Caco-2 (cell line): ENCODE measurements around the gene CHID1. TPM values are rescaled to one million over a fixed set of nuclear protein-coding genes. Genes with fewer than 3 reads are reported as not detected.

ENCODE experiments used
- BruUV-seq: library from RNA; stranded (reverse); fragments of 400-500 nt; replicated peaks from 2 replicates; lab custom pipeline; 2021; lab: Mats Ljungman, UMichigan
- CTCF ChIA-PET: fragments of 300-600 bp; sonication (Branson Sonifier 250); formaldehyde crosslinking; loops from one replicate; lab custom pipeline; 2022; ENCODE audit warnings: antibody characterized with exemption; lab: Charles Lee
- POLR2A ChIA-PET: fragments of 300-600 bp; sonication (Branson Sonifier 250); formaldehyde crosslinking; loops from one replicate; lab custom pipeline; 2022; ENCODE audit warnings: antibody characterized with exemption; lab: Charles Lee
- DNase-seq, 2 experiments: peaks; one replicate each; pipeline versions ENCODE4 v3.0.0 to v3.0.0-alpha.2; 2020 to 2022
- H3K27me3 ChIP-seq: replicated peaks from 2 replicates; pipeline ENCODE4 v1.6.0; 2011; ENCODE audit warnings: low read length; ENCODE audit not compliant: control insufficient read depth, insufficient read depth
- H3K36me3 ChIP-seq: 2 replicates; pipeline ENCODE4 v1.5.1; 2011; ENCODE audit warnings: low read length; ENCODE audit not compliant: control insufficient read depth, insufficient read depth
- H3K4me1 ChIP-seq: fragments of 250-450 bp; sonication (Bioruptor Pico); 2 replicates; pipeline ENCODE4 v1.5.1; 2020; ENCODE audit warnings: mild to moderate bottlenecking
- H3K4me3 ChIP-seq: 2 replicates; pipeline ENCODE4 v1.5.1; 2011; ENCODE audit warnings: low read depth, mild to moderate bottlenecking, control low read depth, low read length
- H3K9me3 ChIP-seq: fragments of 250-450 bp; sonication (Bioruptor Pico); 2 replicates; pipeline ENCODE4 v1.5.1; 2020; ENCODE audit warnings: mild to moderate bottlenecking, moderate library complexity
- H3K27ac Mint-ChIP-seq: one replicate; pipeline ENCODE4 v1.8.0; 2022; ENCODE audit warnings: mixed read lengths; ENCODE audit not compliant: unreplicated experiment
- H3K27me3 Mint-ChIP-seq: one replicate; pipeline ENCODE4 v1.8.0; 2022; ENCODE audit warnings: mixed read lengths; ENCODE audit not compliant: insufficient read depth, unreplicated experiment
- H3K36me3 Mint-ChIP-seq: one replicate; pipeline ENCODE4 v1.8.0; 2022; ENCODE audit warnings: mild to moderate bottlenecking, mixed read lengths; ENCODE audit not compliant: insufficient read depth, unreplicated experiment
- H3K4me1 Mint-ChIP-seq: one replicate; pipeline ENCODE4 v1.8.0; 2022; ENCODE audit warnings: low read depth, mixed read lengths; ENCODE audit not compliant: unreplicated experiment
- H3K4me3 Mint-ChIP-seq: one replicate; pipeline ENCODE4 v1.8.0; 2022; ENCODE audit warnings: mild to moderate bottlenecking, moderate library complexity, mixed read lengths; ENCODE audit not compliant: unreplicated experiment
- H3K9me3 Mint-ChIP-seq: one replicate; pipeline ENCODE4 v1.8.0; 2022; ENCODE audit warnings: mixed read lengths; ENCODE audit not compliant: unreplicated experiment
- intact Hi-C: fragments of 100-400 bp; cut with micrococcal nuclease; formaldehyde crosslinking; loops from one replicate; pipeline ENCODE4 v1.10.0; 2022; ENCODE audit not compliant: unreplicated experiment
- total RNA-seq: library from RNA; stranded (reverse); gene quantifications from 2 replicates; pipeline ENCODE4 v1.2.3, GENCODE V29; 2022
- TF ChIP-seq, protein P1 (sequence below), 2 experiments: fragments of 200-600 bp in 1 of 2; IDR thresholded peaks; 1 replicate in 1 of 2; 2 replicates in 1 of 2; pipeline versions ENCODE4 v1.5.1 to v1.8.0; 2011 to 2022; ENCODE audit warnings: antibody characterized with exemption in 1 of 2, control low read depth in 1 of 2, inconsistent platforms in 1 of 2, low read depth in 1 of 2, low read length in 1 of 2, mild to moderate bottlenecking in 1 of 2, moderate library complexity in 1 of 2; ENCODE audit not compliant: insufficient read depth in 1 of 2, severe bottlenecking in 1 of 2, unreplicated experiment in 1 of 2

Gene CHID1
- total RNA-seq, 1 experiment from 2014 or later: 180 TPM

DNA sequence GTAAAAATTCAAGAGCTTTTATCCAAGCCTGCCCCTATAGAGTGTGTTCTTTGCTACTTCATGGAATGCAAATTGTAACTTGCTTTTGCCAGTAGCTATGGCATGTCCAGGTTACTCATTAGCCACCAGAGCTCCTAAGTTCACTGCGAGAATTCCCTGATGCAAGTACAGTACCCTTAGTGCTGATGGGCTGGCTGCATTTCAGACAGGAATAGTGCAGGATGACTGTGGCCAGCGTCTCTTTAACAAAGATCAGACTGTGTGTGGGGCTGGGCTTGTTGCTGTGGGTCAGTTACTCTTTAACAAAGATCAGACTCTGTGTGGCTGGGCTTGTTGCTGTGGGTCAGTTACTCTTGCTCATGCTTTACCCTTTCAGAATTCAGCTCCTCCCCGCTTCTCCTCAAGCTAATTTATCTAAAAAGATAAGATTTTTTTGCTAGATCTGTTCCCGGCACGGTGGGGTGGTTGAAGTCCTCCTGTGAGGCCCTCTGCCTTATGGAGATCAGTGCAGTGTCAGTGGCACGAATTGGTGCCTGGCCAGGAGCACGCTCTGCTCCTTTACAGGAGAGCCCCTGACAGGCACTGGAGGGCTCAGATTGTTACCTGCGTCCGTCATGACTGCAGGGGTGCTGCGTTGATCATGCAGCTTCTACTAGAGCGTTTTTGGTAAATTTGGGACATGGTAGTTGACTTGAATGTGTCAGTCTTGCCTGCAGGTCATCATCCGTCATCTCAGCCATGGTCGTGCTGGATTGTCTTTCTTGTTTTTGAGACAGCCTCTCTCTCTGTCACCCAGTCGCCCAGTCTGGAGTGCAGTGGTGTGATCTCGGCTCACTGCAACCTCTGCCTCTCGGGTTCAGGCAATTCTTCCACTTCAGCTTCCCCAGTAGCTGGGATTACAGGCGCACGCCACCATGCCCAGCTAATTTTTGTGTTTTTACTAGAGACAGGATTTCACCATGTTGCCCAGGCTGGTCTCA is 42.1 kb upstream of the CHID1 start:
- no peaks in the 10 kb centered on the region for H3K27me3 Mint-ChIP-seq
- Histone ChIP-seq H3K9me3 (peaks cover 14% of the 10 kb centered on the region; the same call in 1 of the 2 replicates), H3K4me1 (peaks cover 74% of the 10 kb centered on the region), H3K4me3 (peak overlapping the region; percentile 15), H3K36me3 (no peaks in the 10 kb centered on the region), H3K27me3 (no peaks in the 10 kb centered on the region)
- H3K4me3 Mint-ChIP-seq: peak overlapping the region; percentile 55
- peak overlapping the region; percentile 78 for H3K27ac Mint-ChIP-seq
- peaks cover 83% of the 10 kb centered on the region for H3K36me3 Mint-ChIP-seq
- CTCF ChIA-PET: interaction anchor here (0.6 to 1.5 kb wide), 13 partner anchors 9 to 104 kb away, joined by 3 to 7 read pairs (median 5); partner anchors contain the start of gene CHID1
- BruUV-seq: TSS peak; percentile 75
- peaks cover 7% of the 10 kb centered on the region for H3K9me3 Mint-ChIP-seq
- DNase-seq: peak; percentile 92 to 96
- TF ChIP-seq, protein P1, sequence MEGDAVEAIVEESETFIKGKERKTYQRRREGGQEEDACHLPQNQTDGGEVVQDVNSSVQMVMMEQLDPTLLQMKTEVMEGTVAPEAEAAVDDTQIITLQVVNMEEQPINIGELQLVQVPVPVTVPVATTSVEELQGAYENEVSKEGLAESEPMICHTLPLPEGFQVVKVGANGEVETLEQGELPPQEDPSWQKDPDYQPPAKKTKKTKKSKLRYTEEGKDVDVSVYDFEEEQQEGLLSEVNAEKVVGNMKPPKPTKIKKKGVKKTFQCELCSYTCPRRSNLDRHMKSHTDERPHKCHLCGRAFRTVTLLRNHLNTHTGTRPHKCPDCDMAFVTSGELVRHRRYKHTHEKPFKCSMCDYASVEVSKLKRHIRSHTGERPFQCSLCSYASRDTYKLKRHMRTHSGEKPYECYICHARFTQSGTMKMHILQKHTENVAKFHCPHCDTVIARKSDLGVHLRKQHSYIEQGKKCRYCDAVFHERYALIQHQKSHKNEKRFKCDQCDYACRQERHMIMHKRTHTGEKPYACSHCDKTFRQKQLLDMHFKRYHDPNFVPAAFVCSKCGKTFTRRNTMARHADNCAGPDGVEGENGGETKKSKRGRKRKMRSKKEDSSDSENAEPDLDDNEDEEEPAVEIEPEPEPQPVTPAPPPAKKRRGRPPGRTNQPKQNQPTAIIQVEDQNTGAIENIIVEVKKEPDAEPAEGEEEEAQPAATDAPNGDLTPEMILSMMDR (IDR thresholded peaks at IDR 0.05; ENCODE audit: insufficient read depth in 1 of 2, low read depth in 1 of 2, low read length in 1 of 2, severe bottlenecking in 1 of 2, unreplicated experiment in 1 of 2): no peak
- peaks cover 51% of the 10 kb centered on the region for H3K4me1 Mint-ChIP-seq
- POLR2A ChIA-PET: interaction anchor here (0.5 to 1.5 kb wide), 8 partner anchors 10 to 246 kb away, joined by 3 to 12 read pairs (median 4); partner anchors contain the start of genes CHID1 and PNPLA2
- intact Hi-C loops: loop anchor here (1.0 to 2.0 kb wide), 3 partner anchors 10 to 41 kb away; no protein-coding TSS in a partner anchor

DNA sequence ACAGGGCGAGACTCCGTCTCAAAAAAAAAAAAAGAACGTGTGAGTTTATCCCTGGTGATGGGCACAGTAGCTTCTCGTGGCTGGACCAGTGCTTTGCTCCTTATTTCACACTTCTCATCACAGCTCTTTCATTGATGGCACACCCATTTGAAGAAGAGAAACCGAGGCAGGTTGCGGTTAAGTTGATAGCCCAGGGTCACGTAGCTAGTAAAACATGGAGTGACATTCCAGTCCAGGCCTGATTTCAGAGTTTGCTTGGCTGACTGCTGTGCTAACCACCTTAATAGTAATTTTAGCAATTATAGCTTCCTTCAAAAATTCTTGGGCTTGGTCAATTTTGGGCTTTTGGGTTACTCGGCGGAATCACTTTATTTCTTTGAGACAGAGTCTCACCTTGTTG is 40.9 kb upstream of the CHID1 start:
- H3K36me3 ChIP-seq: peaks cover 3% of the 10 kb centered on the region
- H3K27ac Mint-ChIP-seq: peak overlapping the region; percentile 78
- intact Hi-C loops: no loop called here
- peaks cover 40% of the 10 kb centered on the region for H3K4me1 Mint-ChIP-seq
- peak overlapping the region; percentile 55 for H3K4me3 Mint-ChIP-seq
- H3K4me3 ChIP-seq: no peak overlapping the region
- H3K9me3 ChIP-seq: peaks cover 14% of the 10 kb centered on the region; the same call in 1 of the 2 replicates
- H3K4me1 ChIP-seq: peaks cover 64% of the 10 kb centered on the region
- DNase-seq: no peak
- TF ChIP-seq, protein P1 (IDR thresholded peaks at IDR 0.05; ENCODE audit: insufficient read depth in 1 of 2, low read depth in 1 of 2, low read length in 1 of 2, severe bottlenecking in 1 of 2, unreplicated experiment in 1 of 2): no peak
- no TSS peak for BruUV-seq
- H3K9me3 Mint-ChIP-seq: peaks cover 10% of the 10 kb centered on the region
- no peaks in the 10 kb centered on the region for H3K27me3 ChIP-seq
- ChIA-PET POLR2A (interaction anchor here (1.2 kb wide), 1 partner anchor 9 kb away, joined by 3 read pairs; no protein-coding TSS in a partner anchor), CTCF (interaction anchor here (0.6 to 1.5 kb wide), 3 partner anchors 8 to 52 kb away, joined by 3 to 7 read pairs (median 4); no protein-coding TSS in a partner anchor)
- H3K27me3 Mint-ChIP-seq: no peaks in the 10 kb centered on the region
- H3K36me3 Mint-ChIP-seq: peaks cover 83% of the 10 kb centered on the region

DNA sequence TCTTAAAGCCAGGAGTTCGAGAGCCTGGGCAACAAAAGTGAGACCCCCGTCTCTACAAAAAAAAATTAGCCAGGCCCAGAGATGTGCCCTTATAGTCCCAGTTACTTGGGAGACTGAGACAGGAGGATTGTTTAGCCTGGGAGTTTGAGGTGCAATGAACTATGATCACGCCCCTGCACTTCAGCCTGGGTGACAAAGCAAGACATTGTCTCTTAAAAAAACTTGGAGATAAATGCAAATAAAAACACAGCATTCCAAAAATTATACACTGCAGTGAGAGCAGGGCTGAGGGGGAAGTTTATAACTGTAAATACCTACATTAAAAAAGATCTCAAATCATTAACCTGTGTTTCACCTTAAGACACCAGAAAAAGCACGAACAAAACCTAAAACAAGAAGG is 37.1 kb upstream of the CHID1 start:
- BruUV-seq: no TSS peak
- intact Hi-C loops: no loop called here
- TF ChIP-seq, protein P1 (IDR thresholded peaks at IDR 0.05; ENCODE audit: insufficient read depth in 1 of 2, low read depth in 1 of 2, low read length in 1 of 2, severe bottlenecking in 1 of 2, unreplicated experiment in 1 of 2): no peak
- H3K27me3 ChIP-seq: no peaks in the 10 kb centered on the region
- CTCF ChIA-PET: no interaction called here
- H3K36me3 ChIP-seq: peaks cover 3% of the 10 kb centered on the region
- H3K4me1 Mint-ChIP-seq: peaks cover 38% of the 10 kb centered on the region
- peaks cover 36% of the 10 kb centered on the region for H3K4me1 ChIP-seq
- peaks cover 10% of the 10 kb centered on the region for H3K9me3 Mint-ChIP-seq
- H3K27ac Mint-ChIP-seq: peak overlapping the region; percentile 42
- no peaks in the 10 kb centered on the region for H3K27me3 Mint-ChIP-seq
- H3K9me3 ChIP-seq: peaks cover 14% of the 10 kb centered on the region; the same call in 1 of the 2 replicates
- no peak overlapping the region for H3K4me3 Mint-ChIP-seq
- POLR2A ChIA-PET: no interaction called here
- H3K36me3 Mint-ChIP-seq: peaks cover 95% of the 10 kb centered on the region
- no peak for DNase-seq
- H3K4me3 ChIP-seq: no peak overlapping the region
